Fibroblast of skin of left quadriceps (primary cell): Measurements from ENCODE around the gene ZNF695.
"Not testable (repeated sequence)": the region's sequence is repeated elsewhere in the genome, so short reads cannot be mapped to it uniquely, and the experiment has no call there.

Experiments
- DNase-seq, 2 experiments: peaks; one replicate each; pipeline ENCODE4 v3.0.0-alpha.2; 2013; ENCODE audit warnings: low read depth in 2 of 2

Gene ZNF695

GRCh38 chr1:247007511-247008405, at the start of gene ZNF695:
ZNF695 (minus strand) TSS chr1:247008057; CDS start chr1:247007908, 149 bp downstream.
- peak; percentile 83 to 85 for DNase-seq

- no peak for DNase-seq
Observed at GRCh38 chr1:247056071-247056470, 48.2 kb upstream of the ZNF695 start.

- no peak for DNase-seq
Observed at GRCh38 chr1:247054992-247055415, 47.1 kb upstream of the ZNF695 start.

GRCh38 chr1:247047702-247048101, 39.8 kb upstream of the ZNF695 start:
- DNase-seq, result no peak

GRCh38 chr1:247047260-247047659, 39.4 kb upstream of the ZNF695 start:
- DNase-seq, result no peak

- DNase-seq, result no peak
Observed at GRCh38 chr1:247043406-247043805, 35.5 kb upstream of the ZNF695 start.

GRCh38 chr1:247037511-247038320, 29.9 kb upstream of the ZNF695 start:
- no peak for DNase-seq

- DNase-seq, result not testable (repeated sequence)
Observed at GRCh38 chr1:247032306-247032705, 24.4 kb upstream of the ZNF695 start.

- DNase-seq, result not testable (repeated sequence)
Observed at GRCh38 chr1:247024658-247025057, 16.8 kb upstream of the ZNF695 start.

- DNase-seq, result no peak
Observed at GRCh38 chr1:247013391-247013790, 5.5 kb upstream of the ZNF695 start.

- no peak for DNase-seq
Observed at GRCh38 chr1:247008406-247008799, 546 bp upstream of the ZNF695 start.

- DNase-seq, result not testable (repeated sequence)
Observed at GRCh38 chr1:247004081-247004480, 3.8 kb downstream of the ZNF695 start.

- no peak for DNase-seq
Observed at GRCh38 chr1:246989901-246990300, 18.0 kb downstream of the ZNF695 start.

GRCh38 chr1:246988316-246988715, 19.5 kb downstream of the ZNF695 start:
- DNase-seq, result no peak

GRCh38 chr1:246987083-246987690, 20.7 kb downstream of the ZNF695 start:
- DNase-seq, result no peak

GRCh38 chr1:246978785-246979184, 29.1 kb downstream of the ZNF695 start:
- no peak for DNase-seq

- DNase-seq, result no peak
Observed at GRCh38 chr1:246978281-246978680, 29.6 kb downstream of the ZNF695 start.

- DNase-seq, result no peak
Observed at GRCh38 chr1:246971969-246972368, 35.9 kb downstream of the ZNF695 start.

GRCh38 chr1:246971090-246971721, 36.7 kb downstream of the ZNF695 start:
- DNase-seq, result no peak

- DNase-seq, result no peak
Observed at GRCh38 chr1:246969621-246970020, 38.2 kb downstream of the ZNF695 start.

GRCh38 chr1:246966502-246966901, 41.4 kb downstream of the ZNF695 start:
- DNase-seq, result no peak
